OCI-LY7 (cell line): ENCODE data around the gene KRT75. TPM values are rescaled to one million over a fixed set of nuclear protein-coding genes. Genes with fewer than 3 reads are reported as not detected.

Experiments used
- Bru-seq: library from RNA; stranded (reverse); fragments of 400-500 nt; gene quantifications from one replicate; lab custom pipeline; 2021; lab: Mats Ljungman, UMichigan
- BruChase-seq, 2 experiments: library from RNA; stranded (reverse); fragments of 400-500 nt; gene quantifications; one replicate each; lab custom pipeline; 2021; lab: Mats Ljungman, UMichigan
- BruUV-seq: library from RNA; stranded (reverse); fragments of 400-500 nt; replicated peaks from 2 replicates; lab custom pipeline; 2021; lab: Mats Ljungman, UMichigan
- CTCF ChIA-PET: fragments of 300-600 bp; sonication (Branson Sonifier 250); formaldehyde crosslinking; loops from one replicate; lab custom pipeline; 2022; ENCODE audit warnings: antibody characterized with exemption; ENCODE audit not compliant: unreplicated experiment; lab: Charles Lee
- POLR2A ChIA-PET: fragments of 300-600 bp; sonication (Branson Sonifier 250); formaldehyde crosslinking; loops from one replicate; lab custom pipeline; 2022; ENCODE audit warnings: antibody characterized with exemption; lab: Charles Lee
- DNase-seq: peaks from one replicate; pipeline ENCODE4 v3.0.0-alpha.2; 2015; ENCODE audit warnings: low spot score
- H2AFZ ChIP-seq: fragments of 200-600 bp; sonication (generic), shearing (Covaris generic); 2 replicates; pipeline ENCODE4 v1.6.1; 2014; ENCODE audit warnings: mild to moderate bottlenecking, antibody characterized with exemption, low read length, moderate library complexity
- H3K27ac ChIP-seq: fragments of 200-600 bp; sonication (generic); 2 replicates; pipeline ENCODE4 v1.5.1; 2014; ENCODE audit warnings: mixed run types, low read depth, mild to moderate bottlenecking, moderate library complexity, low read length, inconsistent platforms; ENCODE audit not compliant: poor library complexity, severe bottlenecking
- H3K36me3 ChIP-seq: fragments of 200-600 bp; sonication (generic); 2 replicates; pipeline ENCODE4 v1.6.1; 2014; ENCODE audit warnings: mild to moderate bottlenecking, antibody characterized with exemption, low read length, moderate library complexity, mixed read lengths; ENCODE audit not compliant: insufficient read depth
- H3K4me1 ChIP-seq: fragments of 200-600 bp; sonication (generic); 2 replicates; pipeline ENCODE4 v1.5.1; 2014; ENCODE audit warnings: mild to moderate bottlenecking, low read length; ENCODE audit not compliant: insufficient read depth, poor library complexity, severe bottlenecking
- H3K4me2 ChIP-seq: fragments of 200-600 bp; sonication (generic); 2 replicates; pipeline ENCODE4 v1.6.1; 2014; ENCODE audit warnings: mild to moderate bottlenecking, low read length
- H3K4me3 ChIP-seq: fragments of 200-600 bp; sonication (generic); 2 replicates; pipeline ENCODE4 v1.5.1; 2014; ENCODE audit warnings: mild to moderate bottlenecking, low read depth, low read length; ENCODE audit not compliant: poor library complexity, severe bottlenecking
- H3K79me2 ChIP-seq: fragments of 200-600 bp; sonication (generic); 2 replicates; pipeline ENCODE4 v1.6.1; 2016; ENCODE audit warnings: low read depth, mild to moderate bottlenecking, low read length, moderate library complexity, mixed read lengths; ENCODE audit not compliant: insufficient read depth
- H3K9me2 ChIP-seq: fragments of 200-600 bp; sonication (generic); 2 replicates; pipeline ENCODE4 v1.6.1; 2016; ENCODE audit warnings: mild to moderate bottlenecking, low read length, mixed read lengths; ENCODE audit not compliant: insufficient read depth
- H3K9me3 ChIP-seq: fragments of 200-600 bp; sonication (generic); 2 replicates; pipeline ENCODE4 v1.6.1; 2014; ENCODE audit warnings: mild to moderate bottlenecking, mixed run types, low read length, mixed read lengths
- H4K20me1 ChIP-seq: fragments of 200-600 bp; sonication (generic); 2 replicates; pipeline ENCODE4 v1.6.1; 2014; ENCODE audit warnings: mild to moderate bottlenecking, antibody characterized with exemption, low read length, moderate library complexity, mixed read lengths; ENCODE audit not compliant: insufficient read depth
- EZH2phosphoT487 ChIP-seq: fragments of 200-600 bp; sonication (generic); IDR thresholded peaks from 2 replicates; pipeline ENCODE4 v1.6.1; 2018; ENCODE audit warnings: low read depth, borderline replicate concordance, mild to moderate bottlenecking, mixed run types, antibody characterized with exemption, low read length, moderate library complexity, mixed read lengths
- intact Hi-C: fragments of 100-400 bp; cut with micrococcal nuclease; formaldehyde crosslinking; loops from one replicate; pipeline ENCODE4 v1.10.0; 2022; ENCODE audit not compliant: unreplicated experiment
- long read RNA-seq: library from polyadenylated mRNA; stranded (forward); transcript quantifications from one replicate; pipeline ENCODE4 v2.0.0, GENCODE V29; 2022
- total RNA-seq, 2 experiments: library from RNA; depleted of rRNA in 1 of 2; stranded (reverse); fragments of >200 nt in 1 of 2; shearing (Covaris generic) in 1 of 2; gene quantifications; 2 replicates each; pipeline ENCODE4 v1.2.3, GENCODE V29; 2014 to 2022
- TF ChIP-seq, protein P1 (sequence below): fragments of 200-600 bp; sonication (generic); conservative IDR thresholded peaks from 2 replicates; pipeline ENCODE4 v1.5.1; 2014; ENCODE audit warnings: mild to moderate bottlenecking, antibody characterized with exemption, low read length, moderate library complexity, mixed read lengths

The KRT75 gene
- total RNA-seq (2014; rRNA removed; shearing (Covaris generic)): not detected in 2 replicates
- total RNA-seq (2022): not detected in 2 replicates
- Bru-seq, nascent RNA: not detected
- not detected for BruChase-seq, experiment 1, labeled RNA remaining after a 6-hour chase
- BruChase-seq, experiment 2, labeled RNA remaining after a 2-hour chase: not detected
- long read RNA-seq: 0 reads

DNA sequence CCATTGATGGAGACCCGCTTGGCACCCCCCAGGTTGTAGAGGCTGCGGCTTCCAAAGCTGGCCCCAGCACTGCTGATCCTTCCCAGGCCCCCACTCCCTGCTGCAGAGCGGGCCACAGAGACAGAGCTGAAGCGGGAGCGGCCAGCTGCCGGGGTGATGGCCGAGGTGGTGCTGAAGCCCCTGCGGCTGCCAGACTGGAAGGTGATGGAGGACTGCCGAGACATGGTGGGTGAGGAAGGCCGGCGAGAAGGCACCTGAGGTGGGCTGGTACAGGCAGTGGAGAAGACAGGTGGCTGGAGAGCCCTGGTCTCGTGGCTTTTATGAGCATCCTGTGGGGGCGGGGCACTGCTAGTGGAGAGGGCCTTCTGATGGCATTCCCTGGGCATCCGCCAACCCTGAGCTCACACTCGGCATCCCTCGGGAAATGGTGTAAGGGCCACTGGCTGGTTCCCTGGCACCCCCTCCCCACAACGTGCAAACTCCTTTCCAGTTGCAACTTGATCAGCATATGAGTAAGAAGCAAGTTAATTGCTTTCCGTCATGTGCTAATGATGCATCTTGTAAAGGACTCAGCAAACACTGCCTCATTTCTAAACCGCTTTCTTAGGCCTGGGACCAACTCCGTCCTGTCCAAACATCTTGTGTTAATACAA lies at the start of gene KRT75:
Gene KRT75 (minus strand): TSS at position 291 of the 653 bp plus-strand sequence. CDS start 67 bp downstream, at position 224.
- H3K79me2 ChIP-seq: no peaks in the 10 kb centered on the region
- no peak within 1 kb of the TSS for H3K4me3 ChIP-seq
- TF ChIP-seq, protein P1, sequence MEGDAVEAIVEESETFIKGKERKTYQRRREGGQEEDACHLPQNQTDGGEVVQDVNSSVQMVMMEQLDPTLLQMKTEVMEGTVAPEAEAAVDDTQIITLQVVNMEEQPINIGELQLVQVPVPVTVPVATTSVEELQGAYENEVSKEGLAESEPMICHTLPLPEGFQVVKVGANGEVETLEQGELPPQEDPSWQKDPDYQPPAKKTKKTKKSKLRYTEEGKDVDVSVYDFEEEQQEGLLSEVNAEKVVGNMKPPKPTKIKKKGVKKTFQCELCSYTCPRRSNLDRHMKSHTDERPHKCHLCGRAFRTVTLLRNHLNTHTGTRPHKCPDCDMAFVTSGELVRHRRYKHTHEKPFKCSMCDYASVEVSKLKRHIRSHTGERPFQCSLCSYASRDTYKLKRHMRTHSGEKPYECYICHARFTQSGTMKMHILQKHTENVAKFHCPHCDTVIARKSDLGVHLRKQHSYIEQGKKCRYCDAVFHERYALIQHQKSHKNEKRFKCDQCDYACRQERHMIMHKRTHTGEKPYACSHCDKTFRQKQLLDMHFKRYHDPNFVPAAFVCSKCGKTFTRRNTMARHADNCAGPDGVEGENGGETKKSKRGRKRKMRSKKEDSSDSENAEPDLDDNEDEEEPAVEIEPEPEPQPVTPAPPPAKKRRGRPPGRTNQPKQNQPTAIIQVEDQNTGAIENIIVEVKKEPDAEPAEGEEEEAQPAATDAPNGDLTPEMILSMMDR: no peak
- no peak for TF ChIP-seq EZH2phosphoT487
- H3K9me2 ChIP-seq: no peaks in the 10 kb centered on the region
- no peak within 1 kb of the TSS for H3K27ac ChIP-seq
- DNase-seq: no peak
- H4K20me1 ChIP-seq: no peaks in the 10 kb centered on the region
- no peaks in the 10 kb centered on the region for H3K9me3 ChIP-seq
- intact Hi-C loops: no loop called here
- no peak within 1 kb of the TSS for H3K4me2 ChIP-seq
- ChIA-PET CTCF (no interaction called here), POLR2A (no interaction called here)
- H2AFZ ChIP-seq: no peak within 1 kb of the TSS
- no peaks in the 10 kb centered on the region for H3K4me1 ChIP-seq
- H3K36me3 ChIP-seq: no peaks in the 10 kb centered on the region
- BruUV-seq: no TSS peak

DNA sequence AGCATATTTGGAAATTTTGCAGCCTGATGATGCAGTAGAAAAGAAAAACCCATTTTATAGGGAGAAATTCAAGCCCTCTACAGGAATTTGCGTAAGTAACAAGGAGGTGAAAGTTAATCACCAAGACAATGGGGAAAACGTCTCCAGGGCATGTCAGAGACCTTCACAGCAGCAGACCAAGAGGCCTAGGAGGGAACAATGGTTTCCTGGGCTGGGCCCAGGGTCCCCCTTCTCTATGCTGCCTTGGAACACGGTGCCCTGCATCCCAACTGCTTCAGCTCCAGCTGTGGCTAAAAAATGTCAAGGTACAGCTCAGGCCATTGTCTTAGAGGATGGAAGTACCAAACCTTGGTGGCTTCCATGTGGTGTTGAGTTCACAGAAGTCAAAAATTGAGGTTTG lies 45.9 kb upstream of the KRT75 start:
- BruUV-seq: no TSS peak
- ChIA-PET CTCF (no interaction called here), POLR2A (no interaction called here)

More for the DNA sequence above, 45.9 kb upstream of the KRT75 start:
- no peaks in the 10 kb centered on the region for H3K36me3 ChIP-seq
- no peak for TF ChIP-seq EZH2phosphoT487
- TF ChIP-seq, protein P1: no peak
- no peak for DNase-seq
- H3K4me2 ChIP-seq: no peak overlapping the region
- intact Hi-C loops: no loop called here
- no peak overlapping the region for H2AFZ ChIP-seq
- H3K79me2 ChIP-seq: no peaks in the 10 kb centered on the region
- no peaks in the 10 kb centered on the region for H3K4me1 ChIP-seq
- 0 out of 2 replicates have a peak, but pooled peaks cover 3% of the 10 kb centered on the region for H3K9me3 ChIP-seq
- H3K27ac ChIP-seq: no peak overlapping the region
- H4K20me1 ChIP-seq: no peaks in the 10 kb centered on the region
- no peaks in the 10 kb centered on the region for H3K9me2 ChIP-seq
- H3K4me3 ChIP-seq: no peak overlapping the region
